Measurements from ENCODE around the gene LARGE1. TPM values are rescaled to one million over a fixed set of nuclear protein-coding genes. Genes with fewer than 3 reads are reported as not detected.

The LARGE1 gene
- total and polyA plus RNA-seq, 2 of the 8 experiments (the other 6 are each of a cell fraction or from before 2014, with no cell fraction given): 43.7 to 83.0 TPM

- no peak overlapping the region for H2AFZ ChIP-seq (ENCODE audit: low read length)
- 93% methylated on average over 1 of the region's 1 CpG; no CpG with 5 or more reads in 1 of the 2 experiments for WGBS, 2 experiments (ENCODE audit: extremely low coverage in 1 of 2, insufficient coverage in 1 of 2, insufficient read length in 1 of 2, insufficient replicate concordance in 2 of 2, low coverage in 1 of 2, low lambda C conversion rate in 2 of 2, missing lambda C conversion rate in 1 of 2)
- H4K5ac ChIP-seq (ENCODE audit: insufficient read length, low read depth, low read length): no peak overlapping the region
- no peak overlapping the region for H2BK5ac ChIP-seq (ENCODE audit: low read depth, low read length)
- DNase-seq (ENCODE audit: low read depth in 1 of 2, low spot score in 2 of 2) (no peak), FAIRE-seq (no peak)
- H3K14ac ChIP-seq (ENCODE audit: insufficient read length): no peak overlapping the region
- H2BK20ac ChIP-seq (ENCODE audit: low read length): no peak overlapping the region
- no peak overlapping the region for H2BK120ac ChIP-seq (replicated peaks; ENCODE audit: low read depth, low read length)
- H2BK12ac ChIP-seq (ENCODE audit: low read depth, low read length): no peak overlapping the region
- no peaks in the 10 kb centered on the region; the same call in 1 of the 2 replicates for H3K23me2 ChIP-seq (ENCODE audit: low read depth, low read length)
- H2BK15ac ChIP-seq (ENCODE audit: low read length): no peak overlapping the region
- peaks cover 13 to 26% of the 10 kb centered on the region in 2 experiments for H4K20me1 ChIP-seq (replicated peaks in 1 of 2; ENCODE audit: control insufficient read depth in 1 of 2, insufficient read depth in 2 of 2, low read length in 2 of 2)
- H3K27ac ChIP-seq (ENCODE audit: low read depth, low read length): no peak overlapping the region
- H4K91ac ChIP-seq (replicated peaks; ENCODE audit: insufficient read length, low read length): no peak overlapping the region
- H3K18ac ChIP-seq (ENCODE audit: extremely low read depth, low read length): no peak overlapping the region
- H3K4me1 ChIP-seq (replicated peaks in 1 of 4; ENCODE audit: control insufficient read depth in 3 of 4, insufficient read depth in 4 of 4, low read length in 3 of 4): peaks cover 0 to 14% (median 1%) of the 10 kb centered on the region in 4 experiments; a peak in 4 of 7 replicates
- H3K56ac ChIP-seq (replicated peaks; ENCODE audit: insufficient read length, low read depth, low read length): no peak overlapping the region
- H3K36me3 ChIP-seq (ENCODE audit: control insufficient read depth in 2 of 4, insufficient read depth in 4 of 4, low read length in 3 of 4): no peaks in the 10 kb centered on the region; a peak in 1 of 8 replicates
- ChIA-PET CTCF (ENCODE audit: partially characterized antibody) (interaction anchor here (0.8 to 1.6 kb wide), 4 partner anchors 9 to 347 kb away, joined by 3 read pairs; no protein-coding TSS in a partner anchor), POLR2A (ENCODE audit: partially characterized antibody) (no interaction called here)
- H3K4me3 ChIP-seq (ENCODE audit: extremely low read depth in 1 of 4, insufficient read depth in 2 of 4, low read depth in 3 of 4, low read length in 4 of 4): no peak overlapping the region
- no peak overlapping the region for H2AK5ac ChIP-seq (ENCODE audit: low read depth, low read length)
- no peak overlapping the region for H3K23ac ChIP-seq (ENCODE audit: insufficient read length)
- H3K79me2 ChIP-seq (ENCODE audit: control insufficient read depth in 1 of 2, insufficient read depth in 2 of 2, low read length in 2 of 2): peaks cover 25 to 99% of the 10 kb centered on the region in 2 experiments
- H3K9me3 ChIP-seq (ENCODE audit: insufficient read depth in 2 of 2, low read depth in 1 of 2, low read length in 1 of 2): no peaks in the 10 kb centered on the region
- no peaks in the 10 kb centered on the region for H3K27me3 ChIP-seq (replicated peaks in 1 of 4; ENCODE audit: control insufficient read depth in 3 of 4, extremely low read depth in 1 of 4, insufficient read depth in 3 of 4, low read length in 3 of 4)
- no peak overlapping the region for H3K4me2 ChIP-seq (ENCODE audit: insufficient read depth in 1 of 2, low read depth in 2 of 2, low read length in 2 of 2)
- H3K4ac ChIP-seq (replicated peaks; ENCODE audit: insufficient read length, low read depth, low read length): no peak overlapping the region
- H3K79me1 ChIP-seq (ENCODE audit: low read depth, low read length): peaks cover 25% of the 10 kb centered on the region
- no peak overlapping the region for H3K9ac ChIP-seq (replicated peaks in 1 of 4; ENCODE audit: extremely low read depth in 1 of 4, low read depth in 3 of 4, low read length in 3 of 4)
- TF ChIP-seq POLR2AphosphoS5 (IDR thresholded peaks at IDR 0.05; ENCODE audit: low read depth, low read length) (no peak), EP300 (IDR thresholded peaks at IDR 0.05; ENCODE audit: borderline replicate concordance in 1 of 2, low read depth in 2 of 2, low read length in 2 of 2) (no peak), RFX5 (IDR thresholded peaks at IDR 0.05; ENCODE audit: borderline replicate concordance, low read depth, low read length) (no peak), BACH1 (IDR thresholded peaks at IDR 0.05; ENCODE audit: low read length) (no peak), TEAD4 (IDR thresholded peaks at IDR 0.05; ENCODE audit: low read depth, low read length) (no peak), SIX5 (IDR thresholded peaks at IDR 0.05; ENCODE audit: low read depth, low read length) (no peak), SP2 (IDR thresholded peaks at IDR 0.05; ENCODE audit: low read length) (no peak), CTCF (IDR thresholded peaks at IDR 0.05; ENCODE audit: control extremely low read depth in 1 of 3, insufficient read depth in 1 of 3, low read depth in 1 of 3, low read length in 3 of 3) (no peak)
- no peak overlapping the region for H4K8ac ChIP-seq (ENCODE audit: extremely low read depth, insufficient read depth, low read length)
Observed at GRCh38 chr22:33865996-33866395, 54.3 kb downstream of the LARGE1 start.
